Common myeloid progenitor, CD34-positive (primary cell): ENCODE data around the gene ALK.

ENCODE experiments used
- CTCF ChIA-PET: fragments of 350-600 bp; sonication (Branson Sonifier 250); formaldehyde crosslinking; loops from one replicate; lab custom pipeline; 2021; ENCODE audit warnings: antibody characterized with exemption; lab: Charles Lee
- POLR2A ChIA-PET: fragments of 350-600 bp; sonication (Branson Sonifier 250); formaldehyde crosslinking; loops from one replicate; lab custom pipeline; 2021; ENCODE audit warnings: antibody characterized with exemption; lab: Charles Lee
- DNase-seq, 3 donors: peaks; one replicate each; pipeline versions ENCODE4 v3.0.0 to v3.0.0-alpha.2; 2013
- H3K27ac ChIP-seq, 2 experiments: 1 replicate in 1 of 2; 2 replicates in 1 of 2; pipeline ENCODE4 v1.7.0; 2013; ENCODE audit warnings: inconsistent platforms in 2 of 2, low read length in 2 of 2, mild to moderate bottlenecking in 2 of 2, low read depth in 1 of 2, moderate library complexity in 1 of 2; ENCODE audit not compliant: severe bottlenecking in 2 of 2, insufficient read depth in 1 of 2, poor library complexity in 1 of 2
- H3K27me3 ChIP-seq, 5 experiments: replicated peaks in 2 of 5; 1 replicate in 3 of 5; 2 replicates in 2 of 5; pipeline versions ENCODE4 v1.6.1 to v1.7.0; 2013; ENCODE audit warnings: low read length in 4 of 5, mild to moderate bottlenecking in 2 of 5, moderate library complexity in 2 of 5, inconsistent platforms in 1 of 5; ENCODE audit not compliant: insufficient read depth in 5 of 5, control insufficient read depth in 4 of 5
- H3K36me3 ChIP-seq, 4 experiments: 1 replicate in 2 of 4; 2 replicates in 2 of 4; pipeline versions ENCODE4 v1.6.1 to v1.7.0; 2013; ENCODE audit warnings: low read length in 3 of 4, control low read depth in 1 of 4, mild to moderate bottlenecking in 1 of 4; ENCODE audit not compliant: control insufficient read depth in 4 of 4, insufficient read depth in 4 of 4
- H3K4me1 ChIP-seq, 4 experiments: 1 replicate in 3 of 4; 2 replicates in 1 of 4; pipeline versions ENCODE4 v1.6.1 to v1.7.1; 2013; ENCODE audit warnings: low read length in 3 of 4, mild to moderate bottlenecking in 3 of 4, control low read depth in 1 of 4, inconsistent platforms in 1 of 4, moderate library complexity in 1 of 4; ENCODE audit not compliant: control insufficient read depth in 4 of 4, insufficient read depth in 4 of 4; ENCODE audit errors: control extremely low read depth in 1 of 4
- H3K4me3 ChIP-seq, 7 experiments: 1 replicate in 4 of 7; 2 replicates in 3 of 7; pipeline versions ENCODE4 v1.5.1 to v1.7.0; 2013; ENCODE audit warnings: mild to moderate bottlenecking in 7 of 7, low read length in 6 of 7, moderate library complexity in 6 of 7, inconsistent platforms in 2 of 7, low read depth in 2 of 7, control low read depth in 1 of 7; ENCODE audit not compliant: insufficient read depth in 4 of 7, control insufficient read depth in 1 of 7; ENCODE audit errors: extremely low read depth in 1 of 7
- H3K9me3 ChIP-seq, 5 experiments: 1 replicate in 4 of 5; 2 replicates in 1 of 5; pipeline versions ENCODE4 v1.6.1 to v1.7.1; 2013; ENCODE audit warnings: low read length in 4 of 5, mild to moderate bottlenecking in 2 of 5, inconsistent platforms in 1 of 5, low read depth in 1 of 5, moderate library complexity in 1 of 5; ENCODE audit not compliant: control insufficient read depth in 4 of 5, insufficient read depth in 2 of 5; ENCODE audit errors: control extremely low read depth in 1 of 5
- WGBS: methylation state at CpG from one replicate; pipeline ENCODE4 v1.1.5; 2013; ENCODE audit not compliant: insufficient coverage; 5-methylcytosine and 5-hydroxymethylcytosine counted together

The ALK gene

DNA sequence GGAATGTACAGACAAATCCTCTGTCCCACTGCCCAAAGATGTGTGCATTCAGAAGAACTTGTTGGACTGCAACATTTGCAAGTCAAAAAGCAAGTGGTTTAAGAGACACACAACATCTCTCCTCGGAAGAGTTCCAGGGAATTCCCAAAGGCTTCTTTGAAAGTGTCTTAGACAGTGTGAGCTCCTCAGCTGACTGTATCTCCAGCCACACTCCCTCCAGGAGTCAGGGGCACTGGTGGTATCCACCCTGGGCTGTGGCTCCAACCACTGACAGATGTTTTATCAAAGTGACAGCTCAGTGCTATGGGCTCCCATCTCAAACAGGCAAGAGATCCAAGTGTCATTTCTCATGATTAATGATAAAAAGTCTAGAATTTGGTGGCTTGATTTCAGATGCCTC, 48.5 kb downstream of the ALK start:
- peaks cover 0 to 4% (median 0%) of the 10 kb centered on the region in 5 experiments for H3K9me3 ChIP-seq
- DNase-seq = no peak
- POLR2A ChIA-PET = no interaction called here
- H3K4me3 ChIP-seq = no peak overlapping the region
- WGBS = 75% methylated on average over 1 of the region's 1 CpG
- H3K4me1 ChIP-seq = no peaks in the 10 kb centered on the region
- H3K27me3 ChIP-seq = peaks cover 0 to 3% (median 2%) of the 10 kb centered on the region in 5 experiments
- no peak overlapping the region for H3K27ac ChIP-seq
- CTCF ChIA-PET = interaction anchor here (1.4 kb wide), 1 partner anchor 201 kb away, joined by 3 read pairs; no protein-coding TSS in a partner anchor
- no peaks in the 10 kb centered on the region for H3K36me3 ChIP-seq

- Histone ChIP-seq H3K27ac (no peak overlapping the region), H3K27me3 (peaks cover 0 to 3% (median 0%) of the 10 kb centered on the region in 5 experiments), H3K36me3 (no peaks in the 10 kb centered on the region), H3K4me1 (no peaks in the 10 kb centered on the region), H3K4me3 (no peak overlapping the region), H3K9me3 (peaks cover 0 to 3% (median 0%) of the 10 kb centered on the region in 5 experiments)
- 96% methylated on average over 2 of the region's 2 CpGs for WGBS
- no peak for DNase-seq
- ChIA-PET POLR2A (no interaction called here), CTCF (interaction anchor here (1.4 kb wide), 1 partner anchor 202 kb away, joined by 3 read pairs; no protein-coding TSS in a partner anchor)
Observed at GRCh38 chr2:29871541-29871940, 49.8 kb downstream of the ALK start.

DNA sequence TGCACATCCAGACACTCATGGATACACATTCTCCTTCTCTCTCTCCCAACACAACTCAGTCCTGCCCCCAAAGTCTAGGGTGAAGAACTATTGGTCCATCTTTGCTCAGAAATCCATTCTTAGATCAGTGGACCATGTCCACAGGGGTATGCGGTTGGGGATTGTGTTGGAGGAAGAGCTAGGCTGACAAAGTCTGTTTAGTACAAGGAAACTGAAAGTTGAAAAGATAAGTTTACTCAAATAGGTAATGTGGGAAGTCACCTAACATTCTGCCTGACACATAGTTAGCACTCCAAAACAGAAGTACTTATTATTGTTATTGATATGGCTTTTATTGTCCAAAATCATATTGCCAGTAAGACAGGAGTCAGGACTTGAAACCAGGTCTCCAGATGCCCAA, 55.9 kb downstream of the ALK start:
- ChIA-PET CTCF (no interaction called here), POLR2A (no interaction called here)
- no peaks in the 10 kb centered on the region for H3K36me3 ChIP-seq
- H3K4me1 ChIP-seq = no peaks in the 10 kb centered on the region
- H3K4me3 ChIP-seq = no peak overlapping the region
- whole genome bisulfite sequencing = 100% methylated on average over 1 of the region's 1 CpG
- H3K27me3 ChIP-seq = peaks cover 0 to 4% (median 2%) of the 10 kb centered on the region in 5 experiments
- no peak for DNase-seq
- no peak overlapping the region for H3K27ac ChIP-seq
- H3K9me3 ChIP-seq = peaks cover 0 to 2% (median 0%) of the 10 kb centered on the region in 5 experiments

- Histone ChIP-seq H3K27me3 (peaks cover 0 to 4% (median 2%) of the 10 kb centered on the region in 5 experiments), H3K4me1 (no peaks in the 10 kb centered on the region), H3K27ac (no peak overlapping the region), H3K9me3 (peaks cover 0 to 2% (median 0%) of the 10 kb centered on the region in 5 experiments), H3K36me3 (no peaks in the 10 kb centered on the region), H3K4me3 (no peak overlapping the region)
- no peak for DNase-seq
- ChIA-PET CTCF (no interaction called here), POLR2A (no interaction called here)
- WGBS = 43% methylated on average over 1 of the region's 1 CpG
Observed at GRCh38 chr2:29864988-29865387, 56.4 kb downstream of the ALK start.

DNA sequence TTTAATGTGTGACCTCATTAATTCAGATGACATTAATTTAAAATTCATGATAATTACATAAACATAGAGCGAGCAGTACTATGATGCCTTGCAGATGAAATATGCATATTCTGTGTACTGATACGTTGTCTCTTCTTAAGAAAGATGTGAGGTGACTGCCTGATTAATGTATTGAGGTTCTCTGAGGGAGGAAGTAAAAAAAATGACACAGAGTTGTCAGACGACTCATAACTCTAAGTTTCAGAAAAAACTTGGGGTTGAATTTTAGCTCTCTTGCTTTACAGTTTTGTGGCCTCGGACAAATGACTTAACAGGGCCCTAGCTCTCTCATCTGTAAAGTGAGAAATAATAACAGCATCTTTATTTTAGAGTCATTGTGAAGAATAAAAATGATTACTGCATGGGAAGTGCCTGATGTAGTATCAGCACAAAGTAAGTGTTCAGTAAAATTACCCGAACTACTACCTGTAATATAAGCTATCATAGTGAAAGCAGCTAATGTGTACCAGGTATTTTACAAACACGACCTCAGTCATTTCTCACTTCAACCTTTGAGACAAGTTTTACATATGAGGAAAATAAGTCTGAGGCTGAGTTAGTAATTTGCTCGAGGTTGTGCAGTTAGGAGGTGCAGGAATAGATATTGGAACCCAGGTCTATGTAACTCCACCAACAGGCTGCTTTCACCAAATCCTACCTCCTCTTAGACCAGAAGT, 65.3 kb downstream of the ALK start:
- 86% methylated on average over 3 of the region's 7 CpGs for WGBS
- Histone ChIP-seq H3K4me1 (no peaks in the 10 kb centered on the region), H3K9me3 (peaks cover 0 to 2% (median 0%) of the 10 kb centered on the region in 5 experiments), H3K36me3 (no peaks in the 10 kb centered on the region), H3K4me3 (no peak overlapping the region), H3K27me3 (peaks cover 0 to 2% (median 0%) of the 10 kb centered on the region in 5 experiments), H3K27ac (no peak overlapping the region)
- ChIA-PET POLR2A (no interaction called here), CTCF (no interaction called here)
- no peak for DNase-seq

GRCh38 chr2:29850794-29851193, 70.6 kb downstream of the ALK start:
- Histone ChIP-seq H3K4me1 (peaks cover 2 to 14% (median 11%) of the 10 kb centered on the region in 4 experiments), H3K36me3 (no peaks in the 10 kb centered on the region), H3K27me3 (no peaks in the 10 kb centered on the region), H3K27ac (no peak overlapping the region), H3K9me3 (no peaks in the 10 kb centered on the region), H3K4me3 (no peak overlapping the region)
- WGBS = 84% methylated on average over 2 of the region's 7 CpGs
- CTCF ChIA-PET = interaction anchor here (1.4 kb wide), 1 partner anchor 8 kb away, joined by 5 read pairs; no protein-coding TSS in a partner anchor
- DNase-seq = no peak
- POLR2A ChIA-PET = interaction anchor here (0.6 kb wide), 1 partner anchor 1813 kb away, joined by 3 read pairs; no protein-coding TSS in a partner anchor
